Hepatocyte (in vitro differentiated cells): ENCODE results near the gene METTL25B. TPM values are rescaled to one million over a fixed set of nuclear protein-coding genes. Genes with fewer than 3 reads are reported as not detected.
"Not testable (repeated sequence)": the region's sequence is repeated elsewhere in the genome, so short reads cannot be mapped to it uniquely, and the experiment has no call there.

Experiments
- DNase-seq: peaks from one replicate; pipeline ENCODE4 v3.0.0-alpha.2; 2016; ENCODE audit warnings: low spot score
- H2AFZ ChIP-seq: fragments of 200-600 bp; sonication (generic); 2 replicates; pipeline ENCODE4 v1.6.0; 2016; ENCODE audit warnings: antibody characterized with exemption, mild to moderate bottlenecking
- H3K27ac ChIP-seq: fragments of 200-600 bp; sonication (generic); 2 replicates; pipeline ENCODE4 v1.5.1; 2016; ENCODE audit warnings: mild to moderate bottlenecking
- H3K27me3 ChIP-seq: fragments of 200-600 bp; sonication (generic); 2 replicates; pipeline ENCODE4 v1.6.1; 2016
- H3K36me3 ChIP-seq: fragments of 200-600 bp; sonication (generic); replicated peaks from 2 replicates; pipeline ENCODE4 v1.5.1; 2016; ENCODE audit warnings: low read depth; ENCODE audit not compliant: insufficient read depth
- H3K4me1 ChIP-seq: fragments of 200-600 bp; sonication (generic); 2 replicates; pipeline ENCODE4 v1.5.1; 2016; ENCODE audit warnings: mild to moderate bottlenecking, moderate library complexity; ENCODE audit not compliant: insufficient read depth
- H3K4me2 ChIP-seq: fragments of 200-600 bp; sonication (generic); 2 replicates; pipeline ENCODE4 v1.6.0; 2016
- H3K4me3 ChIP-seq: fragments of 200-600 bp; sonication (generic); 2 replicates; pipeline ENCODE4 v1.5.1; 2016; ENCODE audit warnings: mild to moderate bottlenecking
- H3K79me2 ChIP-seq: fragments of 200-600 bp; sonication (generic); 2 replicates; pipeline ENCODE4 v1.6.0; 2017; ENCODE audit warnings: mild to moderate bottlenecking
- H3K9me2 ChIP-seq: fragments of 200-600 bp; sonication (generic); replicated peaks from 2 replicates; pipeline ENCODE4 v1.6.0; 2017; ENCODE audit warnings: mild to moderate bottlenecking; ENCODE audit not compliant: insufficient read depth
- H3K9me3 ChIP-seq: fragments of 200-600 bp; sonication (generic); 2 replicates; pipeline ENCODE4 v1.5.1; 2016; ENCODE audit warnings: low read depth, mild to moderate bottlenecking
- H4K20me1 ChIP-seq: fragments of 200-600 bp; sonication (generic); 2 replicates; pipeline ENCODE4 v1.6.0; 2016; ENCODE audit warnings: mild to moderate bottlenecking; ENCODE audit not compliant: insufficient read depth, poor library complexity, severe bottlenecking
- CTCF ChIP-seq: fragments of 200-600 bp; sonication (generic); IDR thresholded peaks from 2 replicates; pipeline ENCODE4 v1.5.1; 2016; ENCODE audit warnings: antibody characterized with exemption, mild to moderate bottlenecking; ENCODE audit not compliant: poor library complexity
- EZH2 ChIP-seq: fragments of 200-600 bp; sonication (generic); IDR thresholded peaks from 2 replicates; pipeline ENCODE4 v1.6.1; 2016; ENCODE audit warnings: antibody characterized with exemption, mild to moderate bottlenecking, borderline replicate concordance
- EZH2phosphoT487 ChIP-seq: fragments of 200-600 bp; sonication (generic); IDR thresholded peaks from one replicate; pipeline ENCODE4 v1.6.1; 2018; ENCODE audit warnings: antibody characterized with exemption, mild to moderate bottlenecking, low read depth, moderate library complexity; ENCODE audit not compliant: unreplicated experiment, severe bottlenecking
- WGBS: methylation state at CpG from one replicate; pipeline ENCODE4 v1.1.6; 2016; ENCODE audit warnings: low lambda C conversion rate; ENCODE audit errors: missing lambda C conversion rate; 5-methylcytosine and 5-hydroxymethylcytosine counted together
- polyA plus RNA-seq: library from polyadenylated mRNA; unstranded; fragments of >200 nt; fragmentation: Nextera tagmentation; extraction: Ambion mirVana; gene quantifications from 2 replicates; pipeline ENCODE4 v1.2.1, GENCODE V29; 2016
- total RNA-seq: library from RNA; depleted of rRNA; stranded (reverse); fragments of >200 nt; gene quantifications from 2 replicates; pipeline ENCODE4 v1.2.3, GENCODE V29; 2014

METTL25B gene
- total and polyA plus RNA-seq, 2 experiments from 2014 or later = 20.6 to 24.7 TPM

DNA sequence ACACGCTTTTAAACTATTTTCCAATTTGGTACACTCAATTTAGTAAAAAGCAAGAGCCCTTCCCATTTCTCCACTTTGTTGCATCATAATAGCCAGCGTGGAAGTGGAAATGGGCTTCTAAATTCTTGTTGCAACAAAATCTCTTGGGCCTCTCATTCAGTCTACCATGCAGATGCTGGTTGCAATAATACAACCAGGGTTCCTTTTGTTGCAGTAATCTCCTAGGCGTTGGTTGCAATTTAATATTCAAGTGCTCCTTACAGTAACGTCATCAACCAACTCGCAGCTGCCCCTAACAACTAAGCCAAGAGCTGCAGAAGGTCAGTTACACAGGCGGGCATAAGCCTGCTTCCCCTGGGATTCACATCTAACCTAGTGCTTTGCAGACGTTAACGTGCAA is 25.9 kb downstream of the METTL25B start:
- no peaks in the 10 kb centered on the region for H4K20me1 ChIP-seq
- no peaks in the 10 kb centered on the region for H3K9me3 ChIP-seq
- no peak overlapping the region for H3K27ac ChIP-seq
- H2AFZ ChIP-seq = no peak overlapping the region
- H3K4me2 ChIP-seq = no peak overlapping the region
- DNase-seq = no peak
- WGBS = 91% methylated on average over 8 of the region's 8 CpGs
- H3K36me3 ChIP-seq = no peaks in the 10 kb centered on the region
- H3K79me2 ChIP-seq = peaks cover 43% of the 10 kb centered on the region
- H3K27me3 ChIP-seq = no peaks in the 10 kb centered on the region
- H3K4me3 ChIP-seq = no peak overlapping the region
- H3K9me2 ChIP-seq = no peaks in the 10 kb centered on the region
- TF ChIP-seq CTCF (no peak), EZH2 (no peak), EZH2phosphoT487 (no peak)
- peaks cover 11% of the 10 kb centered on the region for H3K4me1 ChIP-seq

- 79% methylated on average over 5 of the region's 5 CpGs for WGBS
- peaks cover 30% of the 10 kb centered on the region for H3K79me2 ChIP-seq
These were observed 27.3 kb downstream of the METTL25B start for GRCh38 chr1:156755527-156755950.

DNA sequence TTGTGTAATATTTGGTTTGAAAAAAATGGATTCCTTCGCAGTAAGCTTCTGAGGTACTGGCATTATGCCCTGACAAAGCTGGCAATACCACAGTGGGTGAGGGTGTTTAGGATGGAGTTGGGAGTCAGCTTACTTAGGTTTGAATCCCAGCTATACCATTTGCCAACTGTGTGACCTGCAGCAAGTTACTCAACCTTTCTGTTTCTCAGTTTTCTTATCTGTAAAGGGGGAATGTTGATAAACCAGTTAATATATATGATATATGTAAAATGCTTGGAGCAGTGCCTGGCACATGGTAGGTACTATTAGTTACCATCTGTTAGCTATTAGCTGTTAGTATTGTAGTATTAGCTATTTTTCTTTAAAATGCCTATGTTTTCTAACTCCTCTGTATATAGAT is 28.1 kb downstream of the METTL25B start:
- Histone ChIP-seq H3K79me2 (peaks cover 22% of the 10 kb centered on the region), H3K9me2 (no peaks in the 10 kb centered on the region), H3K9me3 (no peaks in the 10 kb centered on the region), H2AFZ (no peak overlapping the region), H3K27me3 (no peaks in the 10 kb centered on the region), H3K27ac (no peak overlapping the region), H3K4me2 (no peak overlapping the region), H3K4me1 (peaks cover 4% of the 10 kb centered on the region), H4K20me1 (no peaks in the 10 kb centered on the region), H3K4me3 (no peak overlapping the region), H3K36me3 (no peaks in the 10 kb centered on the region)
- no peak for DNase-seq
- TF ChIP-seq EZH2phosphoT487 (no peak), CTCF (no peak), EZH2 (no peak)
- WGBS = 97% methylated on average over 1 of the region's 1 CpG

More at GRCh38 chr1:156755527-156755950, 27.3 kb downstream of the METTL25B start:
- H4K20me1 ChIP-seq = no peaks in the 10 kb centered on the region
- H3K9me3 ChIP-seq = no peaks in the 10 kb centered on the region
- H3K27ac ChIP-seq = no peak overlapping the region
- H2AFZ ChIP-seq = no peak overlapping the region
- peaks cover 4% of the 10 kb centered on the region for H3K4me1 ChIP-seq
- no peak overlapping the region for H3K4me3 ChIP-seq
- no peaks in the 10 kb centered on the region for H3K36me3 ChIP-seq
- H3K27me3 ChIP-seq = no peaks in the 10 kb centered on the region
- no peak for DNase-seq
- no peaks in the 10 kb centered on the region for H3K9me2 ChIP-seq
- H3K4me2 ChIP-seq = no peak overlapping the region
- no peak for TF ChIP-seq EZH2phosphoT487
- TF ChIP-seq CTCF = no peak
- TF ChIP-seq EZH2 = no peak

DNA sequence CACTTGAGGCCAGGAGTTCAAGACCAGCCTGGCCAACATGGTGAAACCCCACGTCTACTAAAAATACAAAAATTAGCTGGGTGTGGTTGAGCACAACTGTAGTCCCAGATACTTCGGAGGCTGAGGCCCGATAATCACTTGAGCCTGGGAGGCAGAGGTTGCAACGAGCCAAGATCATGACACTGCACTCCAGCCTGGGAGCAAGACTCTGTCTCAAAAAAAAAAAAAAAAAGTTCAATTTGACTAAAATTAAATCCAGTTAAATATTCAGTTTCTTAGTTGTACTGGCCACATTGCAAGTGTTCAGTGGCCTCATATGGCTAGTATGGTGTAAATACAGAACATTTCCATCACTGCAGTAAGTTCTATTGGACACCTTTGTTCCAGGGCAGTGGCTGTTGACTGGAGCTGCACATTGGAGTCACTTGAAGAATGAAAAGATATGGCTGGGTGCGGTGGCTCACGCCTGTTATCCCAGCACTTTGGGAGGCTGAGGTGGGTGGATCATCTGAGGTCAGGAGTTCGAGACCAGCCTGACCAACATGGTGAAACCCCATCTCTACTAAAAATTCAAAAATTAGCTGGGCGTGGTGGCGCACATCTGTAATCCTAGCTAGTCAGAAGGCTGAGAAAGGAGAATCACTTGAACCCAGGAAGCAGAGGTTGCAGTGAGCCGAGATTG is 29.4 kb downstream of the METTL25B start:
- H3K27me3 ChIP-seq, H2AFZ ChIP-seq, DNase-seq, H3K36me3 ChIP-seq, H4K20me1 ChIP-seq, H3K27ac ChIP-seq, H3K9me3 ChIP-seq, H3K9me2 ChIP-seq, H3K4me3 ChIP-seq, H3K4me2 ChIP-seq, H3K4me1 ChIP-seq: not testable (repeated sequence)
- H3K79me2 ChIP-seq = peaks cover 14% of the 10 kb centered on the region
- 98% methylated on average over 10 of the region's 10 CpGs for WGBS
